K562 (cell line): ENCODE results near the gene BCAR1. TPM values are rescaled to one million over a fixed set of nuclear protein-coding genes. Genes with fewer than 3 reads are reported as not detected.

ENCODE experiments used
- ATAC-seq: fragments of 200-7000 bp; cut with Tn5 transposase; 3 replicates; pipeline ENCODE4 v1.9.1; 2020; ENCODE audit warnings: moderate library complexity
- BruUV-seq: library from RNA; stranded (reverse); fragments of 400-500 nt; replicated peaks from 2 replicates; lab custom pipeline; 2021; lab: Mats Ljungman, UMichigan
- CTCF ChIA-PET: fragments of 300-600 bp; formaldehyde crosslinking; extraction: SDS; loops from one replicate; lab custom pipeline; 2021; ENCODE audit warnings: low intra/inter-chr PET ratio; lab: Yijun Ruan, JAX
- POLR2A ChIA-PET: fragments of 300-600, 350-650 bp; sonication (Branson Sonifier 250); formaldehyde crosslinking; extraction: SDS; loops from one replicate; lab custom pipeline; 2021; ENCODE audit warnings: antibody characterized with exemption, inconsistent platforms; lab: Yijun Ruan, JAX
- DNase-seq, 4 experiments: peaks; one replicate each; pipeline versions ENCODE4 v3.0.0 to v3.0.0-alpha.2; 2011 to 2018; ENCODE audit warnings: low spot score in 3 of 4, mixed read lengths in 3 of 4; ENCODE audit errors: extremely low read depth in 1 of 4
- FAIRE-seq: peaks from 2 replicates; lab custom pipeline; 2011; peaks lifted over from hg19 to GRCh38; lab: Jason Lieb, UNC
- H2AFZ ChIP-seq: 2 replicates; pipeline ENCODE4 v1.6.0; 2011; ENCODE audit warnings: low read depth, low read length, control low read depth, inconsistent platforms
- H3K27ac ChIP-seq: fragments of 200-600 bp; 3 replicates; pipeline ENCODE4 v1.8.0; 2011; ENCODE audit warnings: low read depth, mild to moderate bottlenecking, control low read depth, inconsistent platforms, low read length, moderate library complexity, mixed read lengths; ENCODE audit errors: extremely low read depth
- H3K27me3 ChIP-seq, 2 experiments: fragments of 300-600 bp in 1 of 2; 2 replicates in 1 of 2; 3 replicates in 1 of 2; pipeline versions ENCODE4 v1.6.0 to v1.8.0; 2011; ENCODE audit warnings: inconsistent platforms in 2 of 2, low read length in 2 of 2, mild to moderate bottlenecking in 1 of 2, mixed read lengths in 1 of 2, moderate library complexity in 1 of 2; ENCODE audit not compliant: control insufficient read depth in 2 of 2, insufficient read depth in 2 of 2
- H3K36me3 ChIP-seq: fragments of 300-600 bp; 3 replicates; pipeline ENCODE4 v1.8.0; 2011; ENCODE audit warnings: mild to moderate bottlenecking, low read length, inconsistent platforms; ENCODE audit not compliant: control insufficient read depth, insufficient read depth
- H3K4me1 ChIP-seq, 2 experiments: fragments of 200-600 bp in 1 of 2; replicated peaks in 1 of 2; 2 replicates in 1 of 2; 3 replicates in 1 of 2; pipeline versions ENCODE4 v1.5.1 to v1.8.0; 2011; ENCODE audit warnings: inconsistent platforms in 2 of 2, low read length in 2 of 2, mild to moderate bottlenecking in 1 of 2, mixed read lengths in 1 of 2, moderate library complexity in 1 of 2; ENCODE audit not compliant: control insufficient read depth in 2 of 2, insufficient read depth in 2 of 2
- H3K4me2 ChIP-seq: 2 replicates; pipeline ENCODE4 v1.6.1; 2011; ENCODE audit warnings: low read length, control low read depth, inconsistent platforms, mixed read lengths; ENCODE audit not compliant: insufficient read depth
- H3K4me3 ChIP-seq: fragments of 200-600 bp; sonication (generic), shearing (Covaris generic); 2 replicates; pipeline ENCODE4 v1.5.1; 2016; ENCODE audit warnings: control low read depth, inconsistent platforms
- H3K79me2 ChIP-seq: fragments of 200-600 bp; 3 replicates; pipeline ENCODE4 v1.8.0; 2011; ENCODE audit warnings: low read length, inconsistent platforms; ENCODE audit not compliant: control insufficient read depth, insufficient read depth
- H3K9ac ChIP-seq, 2 experiments: 2 replicates each; pipeline versions ENCODE4 v1.6.0 to v1.6.1; 2011; ENCODE audit warnings: low read depth in 2 of 2, low read length in 2 of 2, control low read depth in 1 of 2, inconsistent platforms in 1 of 2, mild to moderate bottlenecking in 1 of 2, mixed read lengths in 1 of 2; ENCODE audit not compliant: insufficient read depth in 1 of 2
- H3K9me1 ChIP-seq: one replicate; pipeline ENCODE4 v1.6.0; 2011; ENCODE audit warnings: inconsistent platforms, mild to moderate bottlenecking, low read length, moderate library complexity; ENCODE audit not compliant: control insufficient read depth, insufficient read depth
- H3K9me3 ChIP-seq: replicated peaks from 2 replicates; pipeline ENCODE4 v1.5.1; 2011; ENCODE audit warnings: low read depth, low read length, inconsistent platforms; ENCODE audit not compliant: control insufficient read depth, insufficient read depth
- H4K20me1 ChIP-seq: replicated peaks from 2 replicates; pipeline ENCODE4 v1.6.1; 2011; ENCODE audit warnings: low read length, inconsistent platforms, mixed read lengths; ENCODE audit not compliant: control insufficient read depth, insufficient read depth
- CEBPB ChIP-seq: fragments of 450-650 bp; IDR thresholded peaks from 2 replicates; pipeline ENCODE4 v1.6.1; 2016; ENCODE audit warnings: missing genetic modification characterization, missing compliant biosample characterization
- CREBBP ChIP-seq: IDR thresholded peaks from one replicate; pipeline ENCODE4 v1.6.1; 2012; ENCODE audit warnings: low read depth, mild to moderate bottlenecking, control low read depth, inconsistent platforms, low read length
- E2F8 ChIP-seq: fragments of 450-650 bp; IDR thresholded peaks from 2 replicates; pipeline ENCODE4 v1.7.1; 2018; ENCODE audit warnings: mild to moderate bottlenecking, low read depth; ENCODE audit not compliant: partially characterized antibody
- ETS1 ChIP-seq: conservative IDR thresholded peaks from 2 replicates; pipeline ENCODE4 v1.6.1; 2011; ENCODE audit warnings: low read depth, mild to moderate bottlenecking, low read length; ENCODE audit not compliant: control insufficient read depth
- NBN ChIP-seq: fragments of 450-650 bp; IDR thresholded peaks from 2 replicates; pipeline ENCODE4 v1.6.1; 2016; ENCODE audit warnings: low read depth, mild to moderate bottlenecking
- NFIC ChIP-seq: fragments of 450-650 bp; IDR thresholded peaks from 2 replicates; pipeline ENCODE4 v1.6.1; 2017; ENCODE audit warnings: mild to moderate bottlenecking, inconsistent platforms
- RFX5 ChIP-seq: IDR thresholded peaks from 2 replicates; pipeline ENCODE4 v1.6.1; 2011; ENCODE audit warnings: low read depth, mild to moderate bottlenecking, improper control_type of control experiment, low read length
- STAG1 ChIP-seq: sonication (generic); formaldehyde crosslinking; IDR thresholded peaks from 2 replicates; pipeline ENCODE4 v1.5.0; 2020; ENCODE audit warnings: missing genetic modification reagents, borderline replicate concordance
- TCFL5 ChIP-seq: fragments of 250-450 bp; sonication (Bioruptor Pico); conservative IDR thresholded peaks from 2 replicates; pipeline ENCODE4 v1.6.1; 2021; ENCODE audit warnings: mild to moderate bottlenecking, moderate library complexity, matching md5 sums
- TRIM25 ChIP-seq: fragments of 450-650 bp; IDR thresholded peaks from 2 replicates; pipeline ENCODE4 v1.7.0; 2016; ENCODE audit warnings: borderline replicate concordance
- ZFP30 ChIP-seq: fragments of 250-450 bp; sonication (Bioruptor Pico); IDR thresholded peaks from 2 replicates; pipeline ENCODE4 v1.8.0; 2022; ENCODE audit warnings: moderate library complexity, mild to moderate bottlenecking, inconsistent platforms, borderline replicate concordance
- ZFP36 ChIP-seq: fragments of 150-350 bp; IDR thresholded peaks from 2 replicates; pipeline ENCODE4 v1.6.1; 2018; ENCODE audit warnings: low read length, low read depth; ENCODE audit not compliant: partially characterized antibody
- ZNF445 ChIP-seq: fragments of 250-450 bp; sonication (Bioruptor Pico); IDR thresholded peaks from 2 replicates; pipeline ENCODE4 v1.4.0; 2020; ENCODE audit warnings: low read depth, mild to moderate bottlenecking, moderate library complexity
- ZNF764 ChIP-seq: fragments of 250-450 bp; sonication (Bioruptor Pico); IDR thresholded peaks from 2 replicates; pipeline ENCODE4 v1.4.0; 2020; ENCODE audit warnings: low read depth, mild to moderate bottlenecking, moderate library complexity
- WGBS: fragments of 100-300 bp; shearing (Covaris generic); methylation state at CpG from one replicate; pipeline ENCODE4 v1.1.6; 2016; ENCODE audit warnings: low coverage, mixed read lengths; ENCODE audit not compliant: insufficient coverage; ENCODE audit errors: missing lambda C conversion rate; 5-methylcytosine and 5-hydroxymethylcytosine counted together
- in situ Hi-C: fragments of 300-500 bp; cut with MboI; formaldehyde crosslinking; loops from 4 replicates; pipeline ENCODE4 v1.15.0; 2018; ENCODE audit warnings: inconsistent platforms, mixed read lengths
- intact Hi-C: fragments of 100-400 bp; cut with micrococcal nuclease; formaldehyde crosslinking; loops from 2 replicates; pipeline ENCODE4 v1.14.2; 2022
- polyA plus RNA-seq, 8 experiments: library from polyadenylated mRNA; depleted of rRNA in 4 of 8; stranded (reverse) in 5 of 8; unstranded in 3 of 8; fragments of >200 nt; fragmentation: Nextera tagmentation in 2 of 8; fragmentation: Illumina TruSeq in 1 of 8; extraction: Ambion mirVana in 2 of 8; extraction: Trizol in 1 of 8; gene quantifications; 2 replicates each; pipeline versions ENCODE4 v1.2.1 to v1.2.3, GENCODE V29; 2011 to 2014; ENCODE audit warnings: inconsistent platforms in 1 of 8, missing spikeins in 1 of 8
- total RNA-seq, 7 experiments: library from RNA; depleted of rRNA in 6 of 7; stranded (reverse); fragments of >200 nt in 6 of 7; fragmentation: Illumina TruSeq in 2 of 7; extraction: Trizol in 2 of 7; gene quantifications; 2 replicates each; pipeline versions ENCODE4 v1.2.1 to v1.2.3, GENCODE V29; 2011 to 2021; ENCODE audit warnings: low replicate concordance in 1 of 7

The BCAR1 gene
- total and polyA plus RNA-seq, 9 of the 15 experiments (the other 6 are each of a cell fraction or from before 2014, with no cell fraction given) = 0.10 to 26.3 (median 3.6) TPM

- TF ChIP-seq E2F8 = no peak
- TF ChIP-seq NFIC = peak; percentile 60
Observed at GRCh38 chr16:75258807-75259141, 7.3 kb upstream of the BCAR1 start (continued).

- Histone ChIP-seq H3K79me2 (0 out of 3 replicates have a peak, but pooled peaks cover 3% of the 10 kb centered on the region), H3K9ac (peak overlapping the region in 1 of 2 experiments; percentile 72; a peak in 2 of 4 replicates), H2AFZ (no peak overlapping the region), H3K4me3 (no peak overlapping the region), H3K36me3 (no peaks in the 10 kb centered on the region), H3K9me1 (peaks cover 6% of the 10 kb centered on the region), H3K4me2 (no peak overlapping the region), H3K9me3 (no peaks in the 10 kb centered on the region), H3K4me1 (peaks cover 6 to 53% of the 10 kb centered on the region in 2 experiments; a peak in 3 of 5 replicates), H3K27ac (no peak overlapping the region), H3K27me3 (no peaks in the 10 kb centered on the region), H4K20me1 (peaks cover 13% of the 10 kb centered on the region)
- in situ Hi-C loops (no loop called here), intact Hi-C loops (no loop called here)
- BruUV-seq = no TSS peak
- CTCF ChIA-PET = no interaction called here
- POLR2A ChIA-PET = interaction anchor here (1.0 kb wide), 1 partner anchor 146 kb away, joined by 3 read pairs; no protein-coding TSS in a partner anchor
- no peak for FAIRE-seq
- no peak for ATAC-seq
- no peak for DNase-seq
- WGBS = 59% methylated on average over 16 of the region's 21 CpGs
- TF ChIP-seq TCFL5 (CRISPR knock-in tag) = no peak
- TF ChIP-seq ETS1 = no peak
- no peak for TF ChIP-seq TRIM25
- TF ChIP-seq CREBBP = no peak
- no peak for TF ChIP-seq STAG1
- no peak for TF ChIP-seq ZNF764 (CRISPR knock-in tag)
- TF ChIP-seq NBN = no peak
- no peak for TF ChIP-seq ZFP30 (CRISPR knock-in tag)
- TF ChIP-seq ZNF445 (CRISPR knock-in tag) = no peak
- no peak for TF ChIP-seq RFX5
- TF ChIP-seq ZFP36 = no peak
- no peak for TF ChIP-seq CEBPB
Observed at GRCh38 chr16:75257886-75258806, 6.7 kb upstream of the BCAR1 start.
